GM19328 (cell line): ENCODE results near the gene WBP11.
"Not testable (repeated sequence)": the region's sequence is repeated elsewhere in the genome, so short reads cannot be mapped to it uniquely, and the experiment has no call there.

ENCODE experiments used
- ATAC-seq: cut with Tn5 transposase; IDR thresholded peaks from one replicate; pipeline ENCODE4 v1.9.1; 2021; ENCODE audit warnings: mild to moderate bottlenecking, moderate library complexity; ENCODE audit not compliant: unreplicated experiment

The WBP11 gene

GRCh38 chr12:14774074-14774905 lies 29.0 kb downstream of the WBP11 start:
- peak; percentile 45 for ATAC-seq

GRCh38 chr12:14773685-14774073 lies 29.6 kb downstream of the WBP11 start:
- ATAC-seq = peak; percentile 14

DNA sequence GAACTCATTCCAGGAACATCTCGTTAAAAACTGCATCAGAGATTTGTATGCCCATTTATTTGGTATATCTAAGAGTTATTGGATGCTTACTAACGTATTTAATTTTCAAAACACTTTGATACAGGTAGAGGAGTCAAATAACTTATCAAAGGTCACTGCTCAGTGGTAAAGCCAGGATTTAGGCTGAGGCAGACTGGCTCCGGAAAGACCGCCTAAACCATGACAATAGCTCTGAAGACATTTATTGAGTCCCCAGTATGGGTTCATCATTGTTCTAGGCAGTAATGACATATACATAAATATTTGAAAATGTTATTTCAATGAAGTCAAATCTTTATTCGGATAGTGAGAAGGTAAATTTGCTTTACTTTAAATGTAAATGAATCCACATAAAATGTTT lies 30.3 kb downstream of the WBP11 start:
- ATAC-seq = no peak

GRCh38 chr12:14771651-14772137 lies 31.6 kb downstream of the WBP11 start:
- ATAC-seq = no peak

DNA sequence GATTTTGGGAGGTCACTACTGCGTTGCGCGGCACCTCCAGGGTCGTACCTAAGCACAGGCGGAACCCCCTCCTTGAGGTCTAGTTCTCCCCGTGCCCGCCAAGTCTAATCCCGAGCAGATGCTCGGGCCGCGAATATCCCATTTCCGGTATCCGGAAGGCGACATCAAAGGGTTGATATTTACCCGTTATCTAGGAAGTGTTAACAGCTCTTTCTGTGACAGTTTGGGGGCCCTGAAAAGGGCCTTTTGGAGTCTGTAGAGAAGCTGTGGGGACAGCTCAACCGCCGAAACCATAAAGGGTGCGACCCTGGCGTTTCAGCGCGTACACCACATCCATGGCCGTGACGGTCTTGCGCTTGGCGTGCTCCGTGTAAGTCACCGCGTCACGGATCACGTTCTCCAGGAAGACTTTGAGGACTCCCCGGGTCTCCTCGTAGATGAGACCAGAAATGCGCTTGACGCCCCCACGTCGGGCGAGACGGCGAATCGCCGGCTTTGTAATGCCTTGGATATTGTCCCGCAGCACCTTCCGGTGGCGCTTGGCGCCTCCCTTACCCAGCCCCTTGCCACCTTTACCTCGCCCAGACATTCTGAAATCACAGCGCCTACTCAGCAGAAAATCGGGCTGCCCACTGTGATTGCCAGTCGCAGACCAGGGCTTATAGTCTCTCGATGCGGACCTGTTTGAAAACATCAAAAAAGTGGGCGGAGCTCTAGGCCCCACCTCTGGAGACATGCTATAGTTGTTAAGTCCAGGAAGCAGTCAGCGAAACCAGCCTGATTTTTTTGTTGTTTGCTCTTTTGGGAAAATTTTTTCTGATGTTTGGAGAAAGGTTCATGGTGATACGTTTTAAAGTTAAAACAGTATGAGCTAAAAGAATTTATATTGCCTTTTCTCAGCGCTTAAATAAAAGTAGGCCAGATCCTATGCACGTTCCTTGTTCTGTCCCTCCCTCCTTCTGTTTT lies 32.5 kb downstream of the WBP11 start:
- peak; percentile 13 for ATAC-seq

GRCh38 chr12:14769969-14770495 lies 33.2 kb downstream of the WBP11 start:
- peak; percentile 37 for ATAC-seq

DNA sequence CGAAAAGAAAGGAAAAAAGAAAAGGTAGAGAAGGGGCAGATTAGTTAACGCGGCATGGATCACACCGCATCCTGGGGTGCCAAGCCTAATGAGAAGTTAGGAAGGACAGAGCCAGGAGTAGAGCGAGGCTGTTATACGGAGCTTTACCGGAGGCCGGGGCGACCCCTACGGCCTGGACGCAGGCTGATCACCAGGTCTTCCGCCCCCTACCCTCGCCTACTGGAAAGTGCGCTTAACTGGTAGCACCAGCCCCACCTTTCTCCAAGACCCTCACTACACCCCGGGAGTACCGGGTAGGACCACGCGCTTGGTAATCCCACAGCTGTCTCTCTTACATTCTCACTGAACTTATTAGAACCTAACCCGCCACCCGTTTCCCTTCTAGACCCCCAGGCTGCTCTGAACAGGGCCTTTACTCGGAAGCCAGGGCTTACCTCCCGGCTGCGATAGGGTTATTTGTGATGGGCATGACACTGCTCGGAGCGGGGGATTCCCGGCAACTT lies 33.8 kb downstream of the WBP11 start:
- ATAC-seq = no peak

DNA sequence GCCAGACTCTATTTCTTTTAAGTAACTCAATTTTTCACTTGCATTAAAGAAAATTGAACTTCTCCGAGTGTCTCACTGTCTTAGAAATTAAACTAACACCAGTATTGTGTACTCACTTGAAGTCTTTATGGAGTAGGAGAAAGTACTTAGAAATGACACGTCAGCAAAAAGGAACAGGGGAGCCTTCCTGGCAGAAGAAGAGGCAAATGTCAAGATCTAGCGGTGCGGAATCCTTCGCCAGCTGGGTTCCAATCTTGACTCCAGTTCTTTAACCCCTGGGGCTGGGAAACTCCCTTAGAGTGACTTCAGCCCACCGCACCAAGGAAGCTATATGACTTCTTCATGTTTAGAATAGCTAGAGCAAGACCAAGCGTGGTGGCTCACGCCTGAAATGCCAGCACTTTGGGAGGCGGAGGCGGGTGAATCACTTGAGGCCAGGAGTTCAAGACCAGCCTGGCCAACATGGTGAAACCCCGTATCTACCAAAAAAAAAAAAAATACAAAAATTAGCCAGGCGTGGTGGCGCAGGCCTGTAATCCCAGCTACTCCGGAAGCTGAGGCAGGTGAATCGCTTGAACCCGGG lies 34.4 kb downstream of the WBP11 start:
- no peak for ATAC-seq

DNA sequence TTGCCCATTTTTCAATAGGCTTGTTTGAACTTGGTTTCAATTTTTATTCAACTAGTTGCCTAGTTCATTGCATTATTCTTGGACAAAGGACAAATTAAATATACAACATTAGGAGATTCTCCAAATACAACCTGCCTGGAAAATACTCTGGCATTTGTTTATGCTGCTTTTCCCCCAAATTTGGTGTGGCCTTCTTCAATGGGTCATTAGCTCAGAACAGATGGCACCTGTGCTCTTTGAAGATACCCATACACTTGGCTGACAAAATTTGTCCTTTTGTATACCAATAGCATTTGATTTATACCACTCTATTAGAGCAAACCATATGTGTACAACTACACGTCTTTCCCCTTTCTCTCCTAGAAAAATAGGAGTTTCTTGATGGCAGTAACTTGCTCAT lies 35.7 kb downstream of the WBP11 start:
- ATAC-seq = no peak

DNA sequence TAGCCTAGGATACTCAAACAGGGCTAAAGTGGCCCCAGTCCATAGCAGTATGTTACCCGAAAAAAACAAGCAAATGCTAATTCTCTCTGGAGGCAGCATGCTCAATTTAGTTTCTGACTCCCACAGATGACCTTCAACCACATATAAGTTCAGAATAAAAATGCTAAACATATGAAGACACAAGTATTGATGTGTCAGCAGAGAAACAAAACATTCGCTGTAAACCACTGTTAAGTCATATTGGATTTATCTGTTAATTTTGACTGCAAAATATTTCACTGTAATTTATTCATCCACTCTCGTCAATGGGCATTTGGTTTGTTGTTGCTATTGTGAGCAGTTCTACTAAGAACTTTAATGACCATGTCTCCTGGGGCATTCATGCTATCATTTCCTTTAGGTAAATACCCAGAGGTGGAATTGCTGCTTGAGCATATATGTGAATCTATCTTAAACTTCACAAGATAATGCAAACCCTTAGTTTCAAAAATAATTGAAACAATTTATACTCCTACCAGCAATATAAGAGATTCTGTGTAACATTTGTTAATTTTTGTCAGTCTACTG lies 36.5 kb downstream of the WBP11 start:
- ATAC-seq = no peak

DNA sequence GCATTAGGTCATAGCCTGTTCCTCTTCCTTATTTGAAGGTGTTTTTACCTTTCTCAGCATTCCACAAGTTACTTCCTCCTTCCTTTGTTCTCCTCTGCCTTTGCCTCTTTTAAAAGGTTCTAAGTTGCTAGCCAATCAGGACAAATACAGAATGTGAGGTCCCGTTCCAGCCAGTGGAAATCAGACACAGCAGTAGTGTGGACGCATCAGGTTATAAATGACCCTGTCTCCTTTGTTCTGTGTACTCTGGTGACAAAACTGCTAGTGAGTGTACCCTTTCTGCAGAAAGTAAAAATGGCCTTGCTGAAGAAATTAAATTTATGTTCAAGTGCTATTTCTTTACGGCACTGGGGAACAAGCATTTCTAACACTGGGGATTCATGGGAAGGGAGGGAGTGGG lies 37.3 kb downstream of the WBP11 start:
- ATAC-seq = not testable (repeated sequence)

- no peak for ATAC-seq
These were observed 37.9 kb downstream of the WBP11 start for GRCh38 chr12:14765398-14765797.

DNA sequence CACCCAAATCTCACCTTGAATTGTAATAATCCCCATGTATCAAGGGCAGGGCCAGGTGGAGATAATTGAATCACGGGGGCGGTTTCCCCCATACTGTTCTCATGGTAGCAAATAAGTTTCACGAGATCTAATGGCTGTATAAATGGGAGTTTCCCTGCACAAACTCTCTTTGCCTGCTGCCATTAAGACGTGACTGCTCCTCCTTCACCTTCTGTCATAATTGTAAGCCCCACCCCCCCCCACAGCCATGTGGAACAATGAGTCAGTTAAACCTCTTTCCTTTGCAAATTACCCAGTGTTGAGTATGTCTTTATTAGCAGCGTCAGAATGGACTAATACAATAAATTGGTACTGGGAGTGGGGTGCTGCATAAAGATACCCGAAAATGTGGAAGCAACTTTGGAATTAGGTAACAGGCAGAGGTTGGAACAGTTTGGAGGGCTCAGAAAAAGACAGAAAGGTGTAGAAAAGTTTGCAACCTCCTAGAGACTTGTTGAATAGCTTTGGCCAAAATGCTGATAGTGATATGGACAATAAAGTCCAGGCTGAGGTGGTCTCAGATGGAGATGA lies 43.5 kb downstream of the WBP11 start:
- not testable (repeated sequence) for ATAC-seq

DNA sequence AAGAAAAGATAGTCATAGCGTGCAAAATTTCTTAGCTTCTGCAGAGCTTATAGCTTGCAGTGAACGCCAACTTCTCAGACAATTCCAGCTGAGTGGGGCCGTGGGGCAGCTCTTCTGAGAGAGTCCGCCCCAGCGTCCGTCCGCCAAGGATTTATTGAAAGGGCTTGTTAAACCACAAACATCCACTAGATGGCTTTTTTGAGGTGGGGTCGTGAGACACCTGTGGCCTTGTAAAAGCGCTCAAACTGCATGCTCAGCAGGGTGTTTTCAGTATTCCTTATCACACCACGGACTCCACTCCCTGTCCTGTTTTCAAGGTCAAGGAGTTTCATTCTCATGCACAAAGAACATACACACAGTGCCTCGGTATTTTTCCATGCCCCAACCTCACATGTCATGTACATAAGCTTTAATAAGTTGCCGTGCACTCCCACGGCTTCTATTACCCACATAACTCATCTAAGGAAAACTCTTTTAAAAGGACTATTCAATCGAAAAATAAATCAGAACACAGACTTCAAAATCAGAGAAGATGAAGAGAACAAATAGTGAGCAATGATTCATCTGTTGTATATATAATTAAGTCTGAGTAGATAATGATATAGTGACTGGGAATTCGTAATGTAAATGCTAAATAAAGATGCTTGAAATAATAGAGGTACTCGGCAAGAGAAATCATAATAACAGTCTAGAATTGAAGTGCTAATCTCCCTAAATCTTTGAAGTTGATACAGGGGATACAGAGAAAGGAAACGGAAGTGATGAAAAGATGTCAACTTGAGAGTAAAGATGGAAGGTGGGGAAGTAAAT lies 46.7 kb downstream of the WBP11 start:
- ATAC-seq = no peak

- no peak for ATAC-seq
These were observed 51.3 kb downstream of the WBP11 start for GRCh38 chr12:14751986-14752385.

GRCh38 chr12:14743061-14743460 lies 60.2 kb downstream of the WBP11 start:
- no peak for ATAC-seq

DNA sequence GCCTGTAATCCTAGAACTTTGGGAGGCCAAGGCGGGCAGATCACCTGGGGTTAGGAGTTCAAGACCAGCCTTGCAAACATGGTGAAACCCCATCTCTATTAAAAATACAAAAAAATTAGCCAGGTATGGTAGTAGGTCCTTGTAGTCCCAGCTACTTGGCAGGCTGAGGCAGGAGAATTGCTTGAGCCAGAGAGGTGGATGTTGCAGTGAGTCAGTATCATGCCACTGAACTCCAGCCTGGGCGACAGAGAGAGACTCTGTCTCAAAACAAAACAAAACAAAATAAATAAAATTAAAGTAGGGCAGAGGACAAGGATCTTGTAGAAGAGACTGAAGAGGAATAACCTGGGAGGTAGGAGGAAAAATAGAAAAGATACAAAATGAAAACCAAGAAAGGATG lies 61.3 kb downstream of the WBP11 start:
- no peak for ATAC-seq

- ATAC-seq = no peak
These were observed 62.1 kb downstream of the WBP11 start for GRCh38 chr12:14741153-14741552.

DNA sequence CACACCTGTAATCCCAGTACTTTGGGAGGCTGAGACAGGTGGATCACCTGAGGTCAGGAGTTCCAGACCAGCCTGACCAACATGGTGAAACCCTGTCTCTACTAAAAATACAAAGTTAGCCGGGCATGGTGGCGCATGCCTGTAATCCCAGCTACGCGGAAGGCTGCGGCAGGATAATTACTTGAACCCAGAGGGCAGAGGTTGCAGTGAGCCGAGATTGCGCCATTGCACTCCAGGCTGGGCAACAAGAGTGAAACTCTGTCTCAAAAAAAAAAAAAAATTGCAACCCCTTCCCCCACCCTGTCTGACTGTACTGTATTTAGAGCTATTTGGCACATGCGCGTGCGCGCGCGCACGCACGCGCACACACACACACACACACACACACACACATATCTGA lies 66.8 kb downstream of the WBP11 start:
- ATAC-seq = not testable (repeated sequence)
